BLaER1 treated with 17β-estradiol and CSF1 and Interleukin-3, amounts not matched to agents 10 nM and 100 nM (cell line): ENCODE results near the gene TTLL5.
"Not testable (repeated sequence)": the region's sequence is repeated elsewhere in the genome, so short reads cannot be mapped to it uniquely, and the experiment has no call there.

ENCODE experiments used
- H3K27ac ChIP-seq, 11 experiments: shearing (Covaris generic); formaldehyde crosslinking; 2 replicates each; pipeline ENCODE4 v1.8.1; 2022
- H3K27me3 ChIP-seq, 11 experiments: shearing (Covaris generic); formaldehyde crosslinking; 2 replicates each; pipeline ENCODE4 v1.8.1; 2022
- H3K36me3 ChIP-seq, 11 experiments: shearing (Covaris generic); formaldehyde crosslinking; 2 replicates each; pipeline ENCODE4 v1.8.1; 2022
- H3K4me1 ChIP-seq, 10 experiments: shearing (Covaris generic); formaldehyde crosslinking; 2 replicates each; pipeline ENCODE4 v1.8.1; 2022
- H3K4me2 ChIP-seq, 11 experiments: shearing (Covaris generic); formaldehyde crosslinking; 2 replicates each; pipeline ENCODE4 v1.8.1; 2022
- H3K4me3 ChIP-seq, 10 experiments: shearing (Covaris generic); formaldehyde crosslinking; 2 replicates each; pipeline ENCODE4 v1.8.1; 2022
- H3K9ac ChIP-seq, 11 experiments: shearing (Covaris generic); formaldehyde crosslinking; 2 replicates each; pipeline ENCODE4 v1.8.1; 2022
- H3K9me3 ChIP-seq, 11 experiments: shearing (Covaris generic); formaldehyde crosslinking; replicated peaks in 1 of 11; 2 replicates each; pipeline ENCODE4 v1.8.1; 2022
- H4K20me1 ChIP-seq, 11 experiments: shearing (Covaris generic); formaldehyde crosslinking; 2 replicates each; pipeline ENCODE4 v1.8.1; 2022
- Cebpa-rat ChIP-seq, 11 experiments: shearing (Covaris generic); IDR thresholded peaks; 2 replicates each; pipeline ENCODE4 v1.8.1; 2022

TTLL5 gene

GRCh38 chr14:75911883-75912282, 250.8 kb downstream of the TTLL5 start:
- no peaks in the 10 kb centered on the region for H3K4me1 ChIP-seq
- H4K20me1 ChIP-seq = no peaks in the 10 kb centered on the region
- no peaks in the 10 kb centered on the region for H3K27me3 ChIP-seq
- H3K27ac ChIP-seq = no peak overlapping the region
- no peak for TF ChIP-seq Cebpa-rat (IDR thresholded peaks at IDR 0.05)
- no peak overlapping the region for H3K9ac ChIP-seq
- no peaks in the 10 kb centered on the region for H3K9me3 ChIP-seq
- H3K4me2 ChIP-seq = no peak overlapping the region
- H3K36me3 ChIP-seq = peaks cover 3 to 39% (median 17%) of the 10 kb centered on the region in 11 experiments; a peak in 15 of 22 replicates
- H3K4me3 ChIP-seq = no peak overlapping the region

GRCh38 chr14:75913183-75913582, 252.1 kb downstream of the TTLL5 start:
- TF ChIP-seq Cebpa-rat (IDR thresholded peaks at IDR 0.05) = no peak
- Histone ChIP-seq H3K36me3 (peaks cover 1 to 42% (median 9%) of the 10 kb centered on the region in 11 experiments; a peak in 13 of 22 replicates), H3K4me3 (no peak overlapping the region), H4K20me1 (no peaks in the 10 kb centered on the region; a peak in 2 of 22 replicates), H3K4me1 (no peaks in the 10 kb centered on the region), H3K9me3 (no peaks in the 10 kb centered on the region), H3K9ac (no peak overlapping the region), H3K27me3 (no peaks in the 10 kb centered on the region), H3K27ac (no peak overlapping the region), H3K4me2 (no peak overlapping the region)

- no peak overlapping the region for H3K4me2 ChIP-seq
- H4K20me1 ChIP-seq = no peaks in the 10 kb centered on the region; a peak in 2 of 22 replicates
- no peaks in the 10 kb centered on the region for H3K4me1 ChIP-seq
- no peak for TF ChIP-seq Cebpa-rat (IDR thresholded peaks at IDR 0.05)
- H3K36me3 ChIP-seq = peaks cover 0 to 27% (median 5%) of the 10 kb centered on the region in 11 experiments; a peak in 4 of 22 replicates
- no peak overlapping the region for H3K4me3 ChIP-seq
- no peak overlapping the region for H3K27ac ChIP-seq
- no peaks in the 10 kb centered on the region for H3K27me3 ChIP-seq
- no peak overlapping the region for H3K9ac ChIP-seq
- H3K9me3 ChIP-seq = peaks cover under 1 to 5% (median 2%) of the 10 kb centered on the region in 11 experiments; a peak in 7 of 22 replicates
These were observed 254.0 kb downstream of the TTLL5 start for GRCh38 chr14:75915045-75915444.

- Histone ChIP-seq H3K36me3 (peaks cover 0 to 31% (median 3%) of the 10 kb centered on the region in 11 experiments; a peak in 6 of 22 replicates), H3K4me2 (no peak overlapping the region), H3K4me3 (no peak overlapping the region), H3K27me3 (no peaks in the 10 kb centered on the region), H3K9ac (no peak overlapping the region), H3K9me3 (peaks cover 10 to 18% (median 14%) of the 10 kb centered on the region in 11 experiments; a peak in 21 of 22 replicates), H3K4me1 (no peaks in the 10 kb centered on the region), H4K20me1 (no peaks in the 10 kb centered on the region; a peak in 2 of 22 replicates), H3K27ac (no peak overlapping the region)
- TF ChIP-seq Cebpa-rat (IDR thresholded peaks at IDR 0.05) = no peak
These were observed 256.4 kb downstream of the TTLL5 start for GRCh38 chr14:75917322-75917945.

- Histone ChIP-seq H3K27me3 (no peaks in the 10 kb centered on the region), H3K4me1 (no peaks in the 10 kb centered on the region), H3K9ac (no peak overlapping the region), H3K4me3 (no peak overlapping the region), H3K9me3 (peaks cover 10 to 18% (median 14%) of the 10 kb centered on the region in 11 experiments; a peak in 21 of 22 replicates), H3K27ac (no peak overlapping the region), H3K36me3 (peaks cover 0 to 31% (median 3%) of the 10 kb centered on the region in 11 experiments; a peak in 5 of 22 replicates), H3K4me2 (no peak overlapping the region), H4K20me1 (no peaks in the 10 kb centered on the region; a peak in 2 of 22 replicates)
- no peak for TF ChIP-seq Cebpa-rat (IDR thresholded peaks at IDR 0.05)
These were observed 256.9 kb downstream of the TTLL5 start for GRCh38 chr14:75917946-75918335.

GRCh38 chr14:75920421-75920820, 259.4 kb downstream of the TTLL5 start:
- not testable (repeated sequence) for H4K20me1 ChIP-seq, H3K4me2 ChIP-seq, H3K9ac ChIP-seq, H3K4me1 ChIP-seq, H3K4me3 ChIP-seq, H3K27me3 ChIP-seq, H3K27ac ChIP-seq
- peaks cover 11 to 18% (median 15%) of the 10 kb centered on the region in 11 experiments; a peak in 21 of 22 replicates for H3K9me3 ChIP-seq
- H3K36me3 ChIP-seq = peaks cover 0 to 27% (median 3%) of the 10 kb centered on the region in 11 experiments; a peak in 5 of 22 replicates

- not testable (repeated sequence) for H3K4me3 ChIP-seq, H3K9ac ChIP-seq, H3K4me2 ChIP-seq, H3K36me3 ChIP-seq, H3K27ac ChIP-seq, H4K20me1 ChIP-seq, H3K4me1 ChIP-seq, H3K27me3 ChIP-seq
- H3K9me3 ChIP-seq = peaks cover 5 to 14% (median 11%) of the 10 kb centered on the region in 11 experiments; a peak in 21 of 22 replicates
These were observed 264.2 kb downstream of the TTLL5 start for GRCh38 chr14:75925141-75925840.

- Histone ChIP-seq H3K27ac (no peak overlapping the region), H3K9me3 (peaks cover 0 to 6% (median 0%) of the 10 kb centered on the region in 11 experiments; a peak in 2 of 22 replicates), H3K27me3 (no peaks in the 10 kb centered on the region), H3K4me2 (no peak overlapping the region), H3K9ac (no peak overlapping the region), H3K36me3 (peaks cover 0 to 13% (median 3%) of the 10 kb centered on the region in 11 experiments; a peak in 4 of 22 replicates), H3K4me1 (no peaks in the 10 kb centered on the region), H4K20me1 (no peaks in the 10 kb centered on the region), H3K4me3 (no peak overlapping the region)
- TF ChIP-seq Cebpa-rat (IDR thresholded peaks at IDR 0.05) = no peak
These were observed 265.5 kb downstream of the TTLL5 start for GRCh38 chr14:75926431-75927115.

GRCh38 chr14:75927564-75928087, 266.6 kb downstream of the TTLL5 start:
- no peak for TF ChIP-seq Cebpa-rat (IDR thresholded peaks at IDR 0.05)
- Histone ChIP-seq H3K9me3 (peaks cover 0 to 6% (median 0%) of the 10 kb centered on the region in 11 experiments; a peak in 2 of 22 replicates), H3K36me3 (peaks cover 0 to 15% (median 4%) of the 10 kb centered on the region in 11 experiments; a peak in 5 of 22 replicates), H3K27ac (no peak overlapping the region), H3K27me3 (no peaks in the 10 kb centered on the region), H3K4me1 (no peaks in the 10 kb centered on the region), H3K4me2 (no peak overlapping the region), H3K9ac (no peak overlapping the region), H3K4me3 (no peak overlapping the region), H4K20me1 (no peaks in the 10 kb centered on the region)
